GM18505 (cell line): ENCODE data around the gene TMIGD2.
"Not testable (repeated sequence)": the region's sequence is repeated elsewhere in the genome, so short reads cannot be mapped to it uniquely, and the experiment has no call there.

Experiments used
- ATAC-seq: cut with Tn5 transposase; IDR thresholded peaks from one replicate; pipeline ENCODE4 v1.9.1; 2021; ENCODE audit not compliant: unreplicated experiment
- POLR2A ChIP-seq: IDR thresholded peaks from 4 replicates; pipeline ENCODE4 v1.6.1; 2011; ENCODE audit warnings: borderline replicate concordance; ENCODE audit not compliant: insufficient read depth, insufficient read length; ENCODE audit errors: extremely low read depth

TMIGD2 gene

GRCh38 chr19:4334929-4335570 is 32.9 kb upstream of the TMIGD2 start:
- ATAC-seq = no peak
- no peak for TF ChIP-seq POLR2A

DNA sequence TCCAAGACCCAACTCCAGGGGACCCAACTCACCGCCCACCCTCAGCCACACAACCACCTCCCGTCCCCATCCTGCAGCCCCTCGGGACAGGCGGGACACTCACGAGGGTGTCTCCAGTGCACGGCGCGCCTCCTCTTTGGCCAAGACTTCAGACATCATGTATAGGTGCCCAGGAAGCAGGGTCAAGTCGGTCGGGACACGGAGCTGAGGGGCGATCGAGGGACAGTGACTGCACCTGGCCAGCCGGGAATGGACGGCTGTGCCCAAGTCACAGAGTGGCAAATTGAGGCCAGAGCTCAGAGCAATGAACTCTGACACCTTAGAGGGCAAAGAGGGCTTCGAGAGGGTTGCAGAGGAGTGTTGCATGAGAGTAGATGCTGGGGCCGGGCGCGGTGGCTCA is 27.7 kb upstream of the TMIGD2 start:
- ATAC-seq = no peak
- no peak for TF ChIP-seq POLR2A

- ATAC-seq = not testable (repeated sequence)
Measured at GRCh38 chr19:4328991-4329681, 26.9 kb upstream of the TMIGD2 start.

DNA sequence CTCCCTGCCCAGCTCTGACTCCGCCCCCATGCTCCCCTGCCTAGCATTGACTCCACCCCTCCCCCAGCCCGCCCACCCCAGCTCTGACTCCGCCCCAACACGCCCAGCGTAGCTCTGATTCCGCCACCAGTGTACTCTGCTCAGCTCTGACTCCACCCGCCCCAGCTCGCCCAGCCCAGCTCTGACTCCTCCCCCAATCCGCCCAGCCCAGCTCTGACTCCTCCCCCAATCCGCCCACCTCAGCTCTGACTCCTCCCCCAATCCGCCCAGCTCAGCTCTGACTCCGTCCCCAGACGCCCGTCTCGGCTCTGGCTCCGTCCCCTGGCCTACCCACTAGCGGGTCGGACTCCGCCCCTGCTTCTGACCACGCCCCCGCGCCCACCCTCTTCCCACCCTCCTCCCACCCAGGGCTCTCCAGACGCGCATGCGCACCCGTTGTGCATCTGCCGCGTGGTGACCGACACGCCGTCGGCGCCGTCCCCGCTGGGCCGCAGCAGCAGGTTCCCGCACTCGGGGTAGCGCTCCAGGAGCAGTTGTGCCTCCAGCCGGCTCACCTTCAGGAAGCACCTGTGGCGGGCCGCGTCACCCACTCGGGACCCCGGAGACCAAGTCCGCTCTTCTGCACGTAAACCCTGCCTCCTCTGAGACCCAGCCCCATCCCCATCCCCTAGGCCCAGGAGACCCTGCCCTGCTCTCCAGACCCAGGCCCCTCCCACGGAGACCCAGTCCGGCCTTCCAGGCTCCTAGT is 26.2 kb upstream of the TMIGD2 start:
- ATAC-seq = peak; percentile 80
- peak; percentile 77 for TF ChIP-seq POLR2A

DNA sequence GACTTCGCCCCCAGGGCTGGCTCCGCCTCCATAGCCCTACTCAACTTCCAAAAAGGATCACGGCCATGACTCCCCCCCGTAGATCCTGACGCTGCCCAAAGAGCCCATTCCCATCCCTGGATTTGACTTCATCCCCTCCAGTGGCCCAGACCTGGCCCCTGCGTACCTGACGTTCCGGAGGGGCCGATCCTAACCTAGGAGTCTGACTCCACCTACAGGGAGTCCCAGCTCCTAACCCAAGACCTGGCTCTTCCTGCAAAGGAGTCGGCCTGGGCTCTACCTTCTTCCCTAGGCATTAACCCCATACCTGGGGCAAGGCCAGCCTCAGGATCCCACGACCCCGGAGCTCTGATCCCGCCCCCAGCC is 25.7 kb upstream of the TMIGD2 start:
- no peak for ATAC-seq
- no peak for TF ChIP-seq POLR2A

GRCh38 chr19:4327252-4327876 is 25.2 kb upstream of the TMIGD2 start:
- TF ChIP-seq POLR2A = no peak
- no peak for ATAC-seq

- no peak for ATAC-seq
- no peak for TF ChIP-seq POLR2A
Measured at GRCh38 chr19:4326837-4327251, 24.7 kb upstream of the TMIGD2 start.

DNA sequence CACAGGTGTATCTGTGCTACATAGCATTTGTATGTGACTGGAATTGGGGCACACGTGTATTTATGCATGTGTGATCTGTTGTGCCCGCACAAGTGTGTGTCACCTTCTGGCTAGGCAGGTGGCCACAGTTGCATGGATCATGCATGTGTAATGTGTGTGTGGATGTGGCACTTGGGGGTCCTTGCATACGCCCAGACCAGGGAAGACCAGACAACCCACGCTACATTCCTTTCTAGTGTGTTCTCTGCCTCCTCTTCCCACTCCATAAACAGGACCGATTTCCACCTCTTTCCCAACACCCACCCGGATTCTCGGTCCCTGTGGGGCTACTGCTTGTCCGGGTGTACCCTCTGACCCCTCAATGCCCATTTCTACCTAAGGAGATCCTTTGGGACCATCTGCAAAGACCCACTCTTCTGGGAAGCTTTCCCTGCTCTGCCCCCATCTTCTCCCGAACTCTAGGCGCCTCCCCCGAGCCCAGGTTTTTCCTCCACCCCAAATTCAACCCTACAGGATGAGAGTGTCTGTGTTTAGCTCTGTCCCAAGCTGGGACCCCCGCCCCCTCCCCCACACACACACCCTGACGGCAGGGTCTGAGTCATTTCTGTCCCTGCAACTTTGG is 24.1 kb upstream of the TMIGD2 start:
- ATAC-seq = no peak

GRCh38 chr19:4324228-4324627 is 22.0 kb upstream of the TMIGD2 start:
- TF ChIP-seq POLR2A = no peak
- no peak for ATAC-seq

More for the DNA sequence above, 24.1 kb upstream of the TMIGD2 start:
- TF ChIP-seq POLR2A = no peak

DNA sequence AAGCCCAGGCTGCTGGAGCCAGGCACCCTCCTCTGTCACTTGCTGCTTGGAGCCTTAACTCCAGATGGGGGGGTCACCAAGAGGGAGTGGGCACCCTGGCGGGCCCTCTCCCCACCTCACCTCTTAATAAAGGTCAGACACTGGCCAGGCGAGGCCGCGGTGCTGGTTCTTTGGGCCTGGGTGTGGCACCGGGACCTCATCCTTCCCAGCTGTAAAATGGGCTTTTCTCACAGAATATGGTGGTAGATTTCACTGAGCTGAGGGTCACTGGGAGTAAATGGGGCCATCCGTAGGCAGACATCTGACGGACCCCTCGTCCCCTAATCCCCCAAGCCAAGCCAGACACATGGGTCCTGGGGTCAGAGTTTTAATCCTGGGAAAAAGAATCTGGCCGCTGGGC is 21.5 kb upstream of the TMIGD2 start:
- ATAC-seq = no peak
- no peak for TF ChIP-seq POLR2A

- no peak for TF ChIP-seq POLR2A
- no peak for ATAC-seq
Measured at GRCh38 chr19:4322942-4323665, 20.9 kb upstream of the TMIGD2 start.

- no peak for TF ChIP-seq POLR2A
- no peak for ATAC-seq
Measured at GRCh38 chr19:4320419-4320818, 18.2 kb upstream of the TMIGD2 start.
